ENCODE measurements around the gene DYNLL1.
A peak's percentile ranks its signal among the peaks of the same experiment; 100 is the strongest.

DYNLL1 gene

GRCh38 chr12:120534703-120535655 is 39.1 kb downstream of the DYNLL1 start:
- Histone ChIP-seq H4K20me1 (ENCODE audit: insufficient read depth, low read length) (peaks cover 50% of the 10 kb centered on the region), H3K4me3 (ENCODE audit: low read depth in 1 of 2, low read length in 2 of 2) (peak overlapping the region; percentile 29 to 72), H3K27ac (ENCODE audit: low read length) (peak overlapping the region; percentile 83), H3K79me2 (ENCODE audit: insufficient read depth, low read length) (peaks cover 61% of the 10 kb centered on the region), H3K4me1 (ENCODE audit: insufficient read depth, low read length) (peaks cover 51% of the 10 kb centered on the region), H3K9ac (ENCODE audit: low read depth, low read length) (peak overlapping the region; percentile 80), H3K9me3 (ENCODE audit: insufficient read depth, low read length, severe bottlenecking) (no peaks in the 10 kb centered on the region), H3K36me3 (ENCODE audit: insufficient read depth, low read length) (peaks cover 36% of the 10 kb centered on the region), H2AFZ (ENCODE audit: low read depth, low read length) (peak overlapping the region; percentile 91), H3K4me2 (ENCODE audit: insufficient read depth, low read length) (peak overlapping the region; percentile 64), H3K27me3 (ENCODE audit: insufficient read depth, low read length, poor library complexity) (no peaks in the 10 kb centered on the region)
- TF ChIP-seq CTCF (IDR thresholded peaks at IDR 0.05; ENCODE audit: borderline replicate concordance, extremely low read depth, low read length, poor library complexity, severe bottlenecking) (no peak), EZH2 (IDR thresholded peaks at IDR 0.05; ENCODE audit: borderline replicate concordance, low read depth, low read length, severe bottlenecking) (no peak)
- DNase-seq: peak; percentile 47
- peak; percentile 66 for ATAC-seq (ENCODE audit: insufficient read depth, low read depth)

- Histone ChIP-seq H3K9me3 (ENCODE audit: insufficient read depth, low read length, severe bottlenecking) (no peaks in the 10 kb centered on the region), H3K9ac (ENCODE audit: low read depth, low read length) (peak overlapping the region; percentile 80), H3K36me3 (ENCODE audit: insufficient read depth, low read length) (peaks cover 48% of the 10 kb centered on the region), H3K27ac (ENCODE audit: low read length) (peak overlapping the region; percentile 15; the same call in 1 of the 2 replicates), H3K79me2 (ENCODE audit: insufficient read depth, low read length) (peaks cover 74% of the 10 kb centered on the region), H3K4me2 (ENCODE audit: insufficient read depth, low read length) (peak overlapping the region; percentile 64), H3K4me3 (ENCODE audit: low read depth in 1 of 2, low read length in 2 of 2) (peak overlapping the region; percentile 29 to 72; a peak in 3 of 4 replicates), H4K20me1 (ENCODE audit: insufficient read depth, low read length) (peaks cover 60% of the 10 kb centered on the region), H3K4me1 (ENCODE audit: insufficient read depth, low read length) (peaks cover 47% of the 10 kb centered on the region), H3K27me3 (ENCODE audit: insufficient read depth, low read length, poor library complexity) (no peaks in the 10 kb centered on the region), H2AFZ (ENCODE audit: low read depth, low read length) (no peak overlapping the region)
- ATAC-seq (ENCODE audit: insufficient read depth, low read depth) (no peak), DNase-seq (no peak)
- TF ChIP-seq CTCF (IDR thresholded peaks at IDR 0.05; ENCODE audit: borderline replicate concordance, extremely low read depth, low read length, poor library complexity, severe bottlenecking) (no peak), EZH2 (IDR thresholded peaks at IDR 0.05; ENCODE audit: borderline replicate concordance, low read depth, low read length, severe bottlenecking) (no peak)
Observed at GRCh38 chr12:120536064-120536791, 40.3 kb downstream of the DYNLL1 start.

- no peak for DNase-seq
- Histone ChIP-seq H3K4me1 (ENCODE audit: insufficient read depth, low read length) (peaks cover 47% of the 10 kb centered on the region), H3K9ac (ENCODE audit: low read depth, low read length) (no peak overlapping the region), H3K27ac (ENCODE audit: low read length) (no peak overlapping the region), H3K27me3 (ENCODE audit: insufficient read depth, low read length, poor library complexity) (no peaks in the 10 kb centered on the region), H3K79me2 (ENCODE audit: insufficient read depth, low read length) (peaks cover 90% of the 10 kb centered on the region), H3K36me3 (ENCODE audit: insufficient read depth, low read length) (peaks cover 60% of the 10 kb centered on the region), H3K4me2 (ENCODE audit: insufficient read depth, low read length) (peak overlapping the region; percentile 64), H4K20me1 (ENCODE audit: insufficient read depth, low read length) (peaks cover 67% of the 10 kb centered on the region), H3K9me3 (ENCODE audit: insufficient read depth, low read length, severe bottlenecking) (no peaks in the 10 kb centered on the region), H2AFZ (ENCODE audit: low read depth, low read length) (no peak overlapping the region), H3K4me3 (ENCODE audit: low read depth in 1 of 2, low read length in 2 of 2) (peak overlapping the region in 1 of 2 experiments; percentile 1; a peak in 1 of 4 replicates)
- ATAC-seq (ENCODE audit: insufficient read depth, low read depth): no peak
- TF ChIP-seq EZH2 (IDR thresholded peaks at IDR 0.05; ENCODE audit: borderline replicate concordance, low read depth, low read length, severe bottlenecking): no peak
- TF ChIP-seq CTCF (IDR thresholded peaks at IDR 0.05; ENCODE audit: borderline replicate concordance, extremely low read depth, low read length, poor library complexity, severe bottlenecking): no peak
Observed at GRCh38 chr12:120537856-120538220, 41.9 kb downstream of the DYNLL1 start.
